PC-3 (cell line): ENCODE measurements around the gene ARMC12. TPM values are rescaled to one million over a fixed set of nuclear protein-coding genes. Genes with fewer than 3 reads are reported as not detected.

ENCODE experiments used
- ATAC-seq: fragments of 200-7000 bp; cut with Tn5 transposase; 2 replicates; pipeline ENCODE4 v1.9.1; 2020; ENCODE audit warnings: mild to moderate bottlenecking, moderate library complexity
- BruUV-seq: library from RNA; stranded (reverse); fragments of 400-500 nt; replicated peaks from 2 replicates; lab custom pipeline; 2021; lab: Mats Ljungman, UMichigan
- CTCF ChIA-PET: fragments of 300-600 bp; sonication (Branson Sonifier 250); formaldehyde crosslinking; loops from one replicate; lab custom pipeline; 2022; ENCODE audit warnings: antibody characterized with exemption; lab: Charles Lee
- POLR2A ChIA-PET: fragments of 300-600 bp; sonication (Branson Sonifier 250); formaldehyde crosslinking; loops from one replicate; lab custom pipeline; 2022; ENCODE audit warnings: antibody characterized with exemption; ENCODE audit not compliant: unreplicated experiment; lab: Charles Lee
- DNase-seq: peaks from one replicate; pipeline ENCODE4 v3.0.0-alpha.2; 2015
- H2AFZ ChIP-seq: fragments of 300-600 bp; sonication (generic); 2 replicates; pipeline ENCODE4 v1.6.0; 2016; ENCODE audit warnings: antibody characterized with exemption, low read length
- H3F3A ChIP-seq: fragments of 300-600 bp; sonication (generic); one replicate; pipeline ENCODE4 v1.6.0; 2017; ENCODE audit warnings: antibody characterized with exemption, low read length, control low read depth, mild to moderate bottlenecking; ENCODE audit not compliant: unreplicated experiment
- H3K27ac ChIP-seq: fragments of 300-600 bp; sonication (generic); 2 replicates; pipeline ENCODE4 v1.5.1; 2016; ENCODE audit warnings: mild to moderate bottlenecking, low read length
- H3K27me3 ChIP-seq: fragments of 300-600 bp; sonication (generic); 2 replicates; pipeline ENCODE4 v1.6.1; 2016; ENCODE audit warnings: low read length, mixed read lengths
- H3K36me3 ChIP-seq: fragments of 300-600 bp; sonication (generic); 2 replicates; pipeline ENCODE4 v1.6.1; 2016; ENCODE audit warnings: low read depth, mixed run types, low read length, mixed read lengths
- H3K4me1 ChIP-seq: fragments of 300-600 bp; sonication (generic); 2 replicates; pipeline ENCODE4 v1.5.1; 2016; ENCODE audit warnings: low read length; ENCODE audit not compliant: insufficient read depth
- H3K4me2 ChIP-seq: fragments of 300-600 bp; sonication (generic); 2 replicates; pipeline ENCODE4 v1.6.0; 2016; ENCODE audit warnings: low read length
- H3K4me3 ChIP-seq: fragments of 300-600 bp; sonication (generic); 2 replicates; pipeline ENCODE4 v1.5.1; 2016; ENCODE audit warnings: mild to moderate bottlenecking, low read length, mixed read lengths
- H3K79me2 ChIP-seq: fragments of 300-600 bp; sonication (generic); 2 replicates; pipeline ENCODE4 v1.6.1; 2017; ENCODE audit warnings: low read length, mixed read lengths
- H3K9ac ChIP-seq: fragments of 300-600 bp; sonication (generic); 2 replicates; pipeline ENCODE4 v1.6.0; 2016; ENCODE audit warnings: mild to moderate bottlenecking, low read length
- H3K9me2 ChIP-seq: fragments of 300-600 bp; sonication (generic); replicated peaks from 2 replicates; pipeline ENCODE4 v1.6.1; 2016; ENCODE audit warnings: mixed run types, low read length, mixed read lengths
- H3K9me3 ChIP-seq: fragments of 300-600 bp; sonication (generic); 2 replicates; pipeline ENCODE4 v1.6.1; 2016; ENCODE audit warnings: low read length, mixed read lengths
- H4K20me1 ChIP-seq: fragments of 300-600 bp; sonication (generic); 2 replicates; pipeline ENCODE4 v1.6.1; 2016; ENCODE audit warnings: low read length, mixed read lengths
- CTCF ChIP-seq: fragments of 300-600 bp; sonication (generic); conservative IDR thresholded peaks from 2 replicates; pipeline ENCODE4 v1.5.1; 2017; ENCODE audit warnings: antibody characterized with exemption, low read depth, mild to moderate bottlenecking, low read length
- EZH2 ChIP-seq: fragments of 300-600 bp; sonication (generic); IDR thresholded peaks from one replicate; pipeline ENCODE4 v1.6.1; 2017; ENCODE audit warnings: antibody characterized with exemption, mild to moderate bottlenecking, low read length; ENCODE audit not compliant: unreplicated experiment
- EZH2phosphoT487 ChIP-seq: fragments of 300-600 bp; sonication (generic); IDR thresholded peaks from 2 replicates; pipeline ENCODE4 v1.6.1; 2018; ENCODE audit warnings: mild to moderate bottlenecking, antibody characterized with exemption, low read length, borderline replicate concordance
- intact Hi-C: fragments of 100-400 bp; cut with micrococcal nuclease; formaldehyde crosslinking; loops from 2 replicates; pipeline ENCODE4 v1.9.0; 2023
- total RNA-seq: library from RNA; depleted of rRNA; stranded (reverse); fragments of >200 nt; gene quantifications from 2 replicates; pipeline ENCODE4 v1.2.3, GENCODE V29; 2014

Gene ARMC12
- total RNA-seq, 1 experiment from 2014 or later: not detected

DNA sequence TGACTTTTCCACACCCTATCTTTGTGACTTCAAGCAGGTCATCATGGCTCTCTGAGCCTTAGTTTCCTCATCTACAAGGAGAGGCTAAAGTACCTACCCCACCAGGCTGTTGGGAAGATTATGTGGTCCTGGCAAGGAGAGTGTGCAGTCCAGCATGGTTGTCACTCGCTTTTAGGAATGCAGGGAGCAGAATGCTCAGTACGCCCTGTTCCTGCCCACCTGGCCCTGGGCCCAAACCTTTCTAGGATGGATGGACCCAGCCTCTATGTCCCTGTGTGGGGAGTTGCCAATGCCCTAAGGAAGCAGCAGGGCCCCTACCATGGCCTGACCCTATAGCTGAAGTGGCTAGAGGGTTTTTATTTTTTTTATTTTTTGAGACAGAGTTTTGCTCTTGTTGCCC lies 41.6 kb downstream of the ARMC12 start:
- Histone ChIP-seq H3K9me2 (no peaks in the 10 kb centered on the region), H3K79me2 (no peaks in the 10 kb centered on the region)

GRCh38 chr6:35780719-35781118 lies 43.9 kb downstream of the ARMC12 start, which contains the start of gene CLPSL1:
TSS of gene CLPSL1 (plus strand) at chr6:35781019. CDS start at chr6:35781111, 92 bp downstream.
- no peaks in the 10 kb centered on the region for H4K20me1 ChIP-seq
- TF ChIP-seq CTCF (no peak), EZH2 (no peak), EZH2phosphoT487 (no peak)
- H2AFZ ChIP-seq: no peak within 1 kb of the TSS
- no peak within 1 kb of the TSS for H3K4me3 ChIP-seq
- BruUV-seq: no TSS peak
- H3K4me2 ChIP-seq: no peak within 1 kb of the TSS
- ChIA-PET CTCF (no interaction called here), POLR2A (no interaction called here)
- no peaks in the 10 kb centered on the region for H3K36me3 ChIP-seq
- H3K27ac ChIP-seq: no peak within 1 kb of the TSS
- no peaks in the 10 kb centered on the region for H3K4me1 ChIP-seq
- H3K9me3 ChIP-seq: no peaks in the 10 kb centered on the region
- H3K27me3 ChIP-seq: no peaks in the 10 kb centered on the region
- ATAC-seq (no peak), DNase-seq (no peak)
- no peaks in the 10 kb centered on the region for H3K79me2 ChIP-seq
- H3K9me2 ChIP-seq: no peaks in the 10 kb centered on the region
- H3K9ac ChIP-seq: no peak within 1 kb of the TSS
- H3F3A ChIP-seq: no peaks in the 10 kb centered on the region
- intact Hi-C loops: no loop called here

More for the DNA sequence above, 41.6 kb downstream of the ARMC12 start:
- CTCF ChIA-PET: no interaction called here
- Histone ChIP-seq H3K36me3 (no peaks in the 10 kb centered on the region), H4K20me1 (no peaks in the 10 kb centered on the region), H2AFZ (no peak overlapping the region), H3K27ac (no peak overlapping the region), H3K4me3 (no peak overlapping the region), H3K4me1 (no peaks in the 10 kb centered on the region), H3K4me2 (no peak overlapping the region), H3K27me3 (no peaks in the 10 kb centered on the region), H3K9me3 (no peaks in the 10 kb centered on the region), H3F3A (no peaks in the 10 kb centered on the region), H3K9ac (no peak overlapping the region)
- BruUV-seq: no TSS peak
- intact Hi-C loops: no loop called here
- POLR2A ChIA-PET: no interaction called here
- ATAC-seq: no peak
- no peak for TF ChIP-seq EZH2
- TF ChIP-seq EZH2phosphoT487: no peak
- no peak for TF ChIP-seq CTCF
- DNase-seq: no peak

- Histone ChIP-seq H4K20me1 (no peaks in the 10 kb centered on the region), H3K9me2 (no peaks in the 10 kb centered on the region), H3K4me1 (no peaks in the 10 kb centered on the region), H2AFZ (no peak overlapping the region), H3K27me3 (peaks cover 1% of the 10 kb centered on the region; the same call in 1 of the 2 replicates), H3K4me2 (no peak overlapping the region), H3K79me2 (no peaks in the 10 kb centered on the region), H3K9ac (no peak overlapping the region), H3F3A (no peaks in the 10 kb centered on the region), H3K27ac (no peak overlapping the region), H3K36me3 (no peaks in the 10 kb centered on the region), H3K9me3 (no peaks in the 10 kb centered on the region), H3K4me3 (no peak overlapping the region)
- DNase-seq: no peak
- no peak for ATAC-seq
- CTCF ChIA-PET: no interaction called here
- intact Hi-C loops: no loop called here
- POLR2A ChIA-PET: no interaction called here
- no TSS peak for BruUV-seq
- no peak for TF ChIP-seq EZH2phosphoT487
- no peak for TF ChIP-seq EZH2
- TF ChIP-seq CTCF: no peak
Observed at GRCh38 chr6:35781290-35781689, 44.5 kb downstream of the ARMC12 start.
